A549 (cell line): ENCODE data around the gene TMEM244. TPM values are rescaled to one million over a fixed set of nuclear protein-coding genes. Genes with fewer than 3 reads are reported as not detected.

Experiments used
- ATAC-seq, 2 experiments: fragments of 200-7000 bp in 1 of 2; fragments of >200 bp in 1 of 2; cut with Nextera tagmentation in 1 of 2; cut with Tn5 transposase in 1 of 2; 3 replicates each; pipeline versions ENCODE4 v1.8.0 to v1.9.1; 2018 to 2020; ENCODE audit warnings: mild to moderate bottlenecking in 1 of 2, moderate library complexity in 1 of 2
- CTCF ChIA-PET: fragments of 300-600 bp; sonication (Branson Sonifier 250); formaldehyde crosslinking; extraction: SDS; loops from one replicate; lab custom pipeline; 2021; ENCODE audit warnings: antibody characterized with exemption, inconsistent platforms; lab: Yijun Ruan, JAX
- POLR2A ChIA-PET: fragments of 350-600 bp; formaldehyde crosslinking; extraction: SDS; loops from one replicate; lab custom pipeline; 2021; ENCODE audit warnings: antibody characterized with exemption, inconsistent platforms; lab: Yijun Ruan, JAX
- DNase-seq, 2 experiments: peaks; one replicate each; pipeline versions ENCODE4 v3.0.0 to v3.0.0-alpha.2; 2011 to 2016; ENCODE audit warnings: low read depth in 1 of 2, low spot score in 1 of 2
- FAIRE-seq: peaks from 2 replicates; lab custom pipeline; 2011; peaks lifted over from hg19 to GRCh38; lab: Jason Lieb, UNC
- H3K27ac ChIP-seq, 2 experiments: fragments of >200 bp; sonication (Bioruptor Twin); formaldehyde crosslinking; 3 replicates each; pipeline ENCODE4 v1.5.1; 2016 to 2017
- H3K4me1 ChIP-seq: fragments of >200 bp; sonication (Bioruptor Twin); formaldehyde crosslinking; 3 replicates; pipeline ENCODE4 v1.6.1; 2016
- H3K4me2 ChIP-seq: fragments of >200 bp; sonication (Bioruptor Twin); formaldehyde crosslinking; 3 replicates; pipeline ENCODE4 v1.6.1; 2016
- H3K4me3 ChIP-seq: fragments of >200 bp; sonication (Bioruptor Twin); formaldehyde crosslinking; 3 replicates; pipeline ENCODE4 v1.5.1; 2016
- H3K9me3 ChIP-seq: fragments of >200 bp; sonication (Bioruptor Twin); formaldehyde crosslinking; 3 replicates; pipeline ENCODE4 v1.6.1; 2016
- BCL3 ChIP-seq: fragments of >200 bp; sonication (Bioruptor Twin); formaldehyde crosslinking; IDR thresholded peaks from 3 replicates; pipeline ENCODE4 v1.6.1; 2016
- BHLHE40 ChIP-seq: IDR thresholded peaks from 2 replicates; pipeline ENCODE4 v1.6.1; 2012; ENCODE audit warnings: low read depth, low read length, inconsistent platforms
- CTCF ChIP-seq: fragments of >200 bp; sonication (Bioruptor Twin); formaldehyde crosslinking; IDR thresholded peaks from 3 replicates; pipeline ENCODE4 v1.5.1; 2016
- ELK1 ChIP-seq: fragments of 150-350 bp; IDR thresholded peaks from 2 replicates; pipeline ENCODE4 v1.6.1; 2014; ENCODE audit warnings: low read depth, mild to moderate bottlenecking, low read length
- EP300 ChIP-seq, 2 experiments: fragments of >200 bp; sonication (Bioruptor Twin); formaldehyde crosslinking; IDR thresholded peaks; 2 replicates in 1 of 2; 3 replicates in 1 of 2; pipeline ENCODE4 v1.6.1; 2016 to 2017
- ESRRA ChIP-seq: fragments of 150-350 bp; IDR thresholded peaks from 2 replicates; pipeline ENCODE4 v1.6.1; 2014; ENCODE audit warnings: mild to moderate bottlenecking, low read length, borderline replicate concordance
- GATA3 ChIP-seq: IDR thresholded peaks from 2 replicates; pipeline ENCODE4 v1.6.1; 2012; ENCODE audit warnings: borderline replicate concordance
- HES2 ChIP-seq: fragments of >200 bp; sonication (Bioruptor Twin); formaldehyde crosslinking; IDR thresholded peaks from 2 replicates; pipeline ENCODE4 v1.6.1; 2016
- HOXB5 ChIP-seq: fragments of 250-450 bp; sonication (Bioruptor Pico); IDR thresholded peaks from 2 replicates; pipeline ENCODE4 v1.5.0; 2020; ENCODE audit warnings: mild to moderate bottlenecking, moderate library complexity
- JUN ChIP-seq, 2 experiments: fragments of >200 bp; sonication (Bioruptor Twin); formaldehyde crosslinking; IDR thresholded peaks; 2 replicates in 1 of 2; 3 replicates in 1 of 2; pipeline ENCODE4 v1.6.1; 2016 to 2017
- JUNB ChIP-seq: fragments of >200 bp; sonication (Bioruptor Twin); formaldehyde crosslinking; IDR thresholded peaks from 2 replicates; pipeline ENCODE4 v1.6.1; 2016
- MAX ChIP-seq: IDR thresholded peaks from 2 replicates; pipeline ENCODE4 v1.6.1; 2012
- MAZ ChIP-seq: fragments of 150-350 bp; IDR thresholded peaks from 2 replicates; pipeline ENCODE4 v1.6.1; 2014; ENCODE audit warnings: antibody characterized with exemption, low read depth, low read length, borderline replicate concordance
- MYC ChIP-seq: IDR thresholded peaks from 2 replicates; pipeline ENCODE4 v1.6.1; 2012; ENCODE audit warnings: mild to moderate bottlenecking, inconsistent platforms, low read length, improper control_type of control experiment, borderline replicate concordance
- NPAS2 ChIP-seq: fragments of 250-450 bp; sonication (Bioruptor Pico); IDR thresholded peaks from 2 replicates; pipeline ENCODE4 v1.8.0; 2022; ENCODE audit warnings: mild to moderate bottlenecking, moderate library complexity, borderline replicate concordance
- PBX3 ChIP-seq: IDR thresholded peaks from 2 replicates; pipeline ENCODE4 v1.6.1; 2012
- RARB ChIP-seq: fragments of 250-450 bp; sonication (Bioruptor Pico); IDR thresholded peaks from 2 replicates; pipeline ENCODE4 v1.8.0; 2021; ENCODE audit warnings: mild to moderate bottlenecking, moderate library complexity
- RFX5 ChIP-seq: fragments of 450-650 bp; IDR thresholded peaks from 2 replicates; pipeline ENCODE4 v1.7.1; 2014; ENCODE audit warnings: antibody characterized with exemption, mild to moderate bottlenecking, moderate library complexity
- TP53 ChIP-seq: fragments of 250-450 bp; sonication (Bioruptor Pico); IDR thresholded peaks from 2 replicates; pipeline ENCODE4 v1.5.0; 2021; ENCODE audit warnings: mild to moderate bottlenecking, moderate library complexity
- ZC3H11A ChIP-seq: fragments of 450-650 bp; IDR thresholded peaks from 2 replicates; pipeline ENCODE4 v1.6.1; 2014; ENCODE audit warnings: antibody characterized with exemption, mild to moderate bottlenecking
- ZFP36 ChIP-seq: fragments of 450-650 bp; IDR thresholded peaks from 2 replicates; pipeline ENCODE4 v1.6.1; 2014; ENCODE audit warnings: borderline replicate concordance; ENCODE audit not compliant: partially characterized antibody
- WGBS: methylation state at CpG from one replicate; pipeline ENCODE4 v1.1.6; 2017; ENCODE audit errors: missing lambda C conversion rate; 5-methylcytosine and 5-hydroxymethylcytosine counted together
- polyA plus RNA-seq, 4 experiments: library from polyadenylated mRNA; depleted of rRNA in 3 of 4; stranded (reverse); fragments of >200 nt; fragmentation: RNase III in 1 of 4; extraction: RNeasy Plus Mini Kit Qiagen cat#74134 plus additional on column Dnase treatment in 1 of 4; gene quantifications; 2 replicates in 3 of 4; 3 replicates in 1 of 4; pipeline ENCODE4 v1.2.3, GENCODE V29; 2011 to 2017

Gene TMEM244
- polyA plus RNA-seq, 2 of the 4 experiments (the other 2 are of a cell fraction) = not detected

GRCh38 chr6:129793447-129793846, 67.7 kb downstream of the TMEM244 start (continued):
- TF ChIP-seq ESRRA = no peak
- TF ChIP-seq GATA3 = no peak

- WGBS = 41% methylated on average over 4 of the region's 4 CpGs
- TF ChIP-seq MAX (no peak), MYC (no peak), ELK1 (no peak), JUN (IDR thresholded peaks at IDR 0.05) (no peak), ZC3H11A (no peak), JUNB (no peak), RFX5 (no peak), NPAS2 (CRISPR knock-in tag) (no peak), CTCF (no peak), BCL3 (no peak), MAZ (no peak), PBX3 (no peak), TP53 (no peak), ZFP36 (no peak), BHLHE40 (no peak), HOXB5 (CRISPR knock-in tag) (no peak), RARB (CRISPR knock-in tag) (no peak)
- CTCF ChIA-PET = interaction anchor here (0.6 kb wide), 1 partner anchor 109 kb away, joined by 3 read pairs; no protein-coding TSS in a partner anchor
- Histone ChIP-seq H3K4me2 (no peak overlapping the region), H3K4me3 (no peak overlapping the region), H3K27ac (no peak overlapping the region), H3K4me1 (no peaks in the 10 kb centered on the region), H3K9me3 (no peaks in the 10 kb centered on the region)
- DNase-seq = no peak
- FAIRE-seq = no peak
- POLR2A ChIA-PET = no interaction called here
- ATAC-seq = no peak
Observed at GRCh38 chr6:129792049-129792448, 69.1 kb downstream of the TMEM244 start.

- Histone ChIP-seq H3K9me3 (no peaks in the 10 kb centered on the region), H3K27ac (no peak overlapping the region)
- ATAC-seq = no peak
- TF ChIP-seq HES2 (no peak), EP300 (IDR thresholded peaks at IDR 0.05) (no peak)
- TF ChIP-seq, all 56 proteins: peak for 0
- WGBS = 95% methylated on average over 1 of the region's 1 CpG
- H3K4me2 ChIP-seq = no peak overlapping the region
- FAIRE-seq = no peak
- POLR2A ChIA-PET = no interaction called here
- no peak for DNase-seq
- CTCF ChIA-PET = no interaction called here
- no peak overlapping the region for H3K4me3 ChIP-seq
- H3K4me1 ChIP-seq = no peaks in the 10 kb centered on the region; the same call in 2 of the 3 replicates
Observed at GRCh38 chr6:129790785-129791184, 70.3 kb downstream of the TMEM244 start.
